Stomach (tissue), 9 donors: Measurements from ENCODE around the gene PPP1R16B. TPM values are rescaled to one million over a fixed set of nuclear protein-coding genes. Genes with fewer than 3 reads are reported as not detected.

Source experiments
- DNase-seq, 2 donors: peaks; one replicate each; pipeline versions ENCODE4 v3.0.0 to v3.0.0-alpha.2; 2013 to 2019
- H3K27ac ChIP-seq, 5 donors: fragments of 200-600 bp in 4 of 5; sonication (generic) in 4 of 5; one replicate each; pipeline ENCODE4 v1.5.1; 2013 to 2019; ENCODE audit warnings: mild to moderate bottlenecking in 1 of 5, moderate library complexity in 1 of 5
- H3K27me3 ChIP-seq, 3 donors: fragments of 200-600 bp; sonication (generic); one replicate each; pipeline ENCODE4 v1.5.1; 2017 to 2019; ENCODE audit warnings: mixed run types in 1 of 3
- H3K36me3 ChIP-seq, 4 donors: fragments of 200-600 bp; sonication (generic); 1 replicate in 3 of 4; 2 replicates in 1 of 4; pipeline ENCODE4 v1.5.1; 2016 to 2019
- H3K4me1 ChIP-seq, 4 donors: fragments of 200-600 bp; sonication (generic); one replicate each; pipeline ENCODE4 v1.5.1; 2016 to 2019
- H3K4me3 ChIP-seq, 4 donors: fragments of 200-600 bp; sonication (generic) in 3 of 4; one replicate each; pipeline ENCODE4 v1.5.1; 2016 to 2019; ENCODE audit warnings: mild to moderate bottlenecking in 1 of 4
- H3K9me3 ChIP-seq, 4 donors: fragments of 200-600 bp; sonication (generic); one replicate each; pipeline ENCODE4 v1.5.1; 2016 to 2019
- EP300 ChIP-seq: sonication (generic); formaldehyde crosslinking; IDR thresholded peaks from one replicate; pipeline ENCODE4 v1.6.1; 2017; ENCODE audit warnings: antibody characterized with exemption
- POLR2A ChIP-seq, 4 donors: fragments of 450-650 bp; IDR thresholded peaks; one replicate each; pipeline ENCODE4 v1.6.1; 2016; ENCODE audit warnings: antibody characterized with exemption in 4 of 4, control low read depth in 2 of 4, mild to moderate bottlenecking in 1 of 4, moderate library complexity in 1 of 4
- POLR2AphosphoS5 ChIP-seq, 3 donors: sonication (generic); formaldehyde crosslinking; IDR thresholded peaks; one replicate each; pipeline ENCODE4 v1.6.1; 2016; ENCODE audit warnings: antibody characterized with exemption in 3 of 3
- WGBS, 5 donors: extraction: QIAGEN DNeasy Blood & Tissue Kit in 3 of 5; methylation state at CpG; one replicate each; pipeline versions ENCODE4 v1.1.5 to v1.1.7; 2013 to 2018; 5-methylcytosine and 5-hydroxymethylcytosine counted together
- intact Hi-C: fragments of 100-400 bp; cut with DNase I; formaldehyde crosslinking; loops from one replicate; pipeline ENCODE4 v1.15.1; 2023; ENCODE audit warnings: low total_unique reads
- polyA plus RNA-seq, 3 donors: library from polyadenylated mRNA; stranded (reverse); fragments of 200-250 nt; gene quantifications; one replicate each; pipeline ENCODE4 v1.2.3, GENCODE V29; 2013
- small RNA-seq, 4 donors: library from RNA; depleted of rRNA; stranded (forward); fragments of <200 nt; gene quantifications; one replicate each; pipeline ENCODE3, GENCODE V24; 2016
- total RNA-seq, 5 donors: library from RNA; depleted of rRNA; stranded (reverse); fragments of >200 nt; gene quantifications; one replicate each; pipeline versions ENCODE4 v1.1.0 to v1.2.3, GENCODE V29; 2014 to 2016
- TF ChIP-seq, protein P1 (sequence below), 7 experiments: fragments of 450-650 bp in 4 of 7; fragments of 200-600 bp in 3 of 7; sonication (generic) in 3 of 7; IDR thresholded peaks; one replicate each; pipeline ENCODE4 v1.5.1; 2016 to 2019; ENCODE audit warnings: antibody characterized with exemption in 7 of 7, control low read depth in 2 of 7, mild to moderate bottlenecking in 1 of 7
- donor health status: healthy with polysubstance abuse.
- donor health status: Bipolar disorder and iron deficiency.
- donor health status: healthy.

PPP1R16B gene
- total and polyA plus RNA-seq, 8 donors = 1.2 to 18.7 (median 6.2) TPM

DNA sequence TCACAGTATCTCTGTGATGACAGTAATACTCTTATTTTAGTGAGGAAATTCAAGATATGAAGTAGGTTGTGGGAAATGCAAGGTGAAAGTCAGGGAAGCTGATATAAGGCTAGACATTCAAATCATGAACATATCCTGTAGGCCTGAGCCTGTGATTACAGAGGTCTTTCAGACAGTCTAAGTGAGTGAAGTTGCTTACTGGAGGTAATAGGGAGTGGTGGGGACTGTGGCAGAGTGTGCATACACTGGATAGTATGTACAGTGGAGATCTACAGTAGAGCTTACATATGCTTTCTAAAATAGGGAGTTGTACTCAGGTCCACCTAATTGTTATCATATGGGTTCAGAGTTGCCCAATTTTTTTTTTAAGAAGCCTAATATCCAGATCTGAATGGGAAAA, 159.8 kb downstream of the PPP1R16B start:
- no peaks in the 10 kb centered on the region for H3K9me3 ChIP-seq
- TF ChIP-seq POLR2AphosphoS5 (IDR thresholded peaks at IDR 0.05) (no peak), EP300 (no peak)
- TF ChIP-seq, protein P1, sequence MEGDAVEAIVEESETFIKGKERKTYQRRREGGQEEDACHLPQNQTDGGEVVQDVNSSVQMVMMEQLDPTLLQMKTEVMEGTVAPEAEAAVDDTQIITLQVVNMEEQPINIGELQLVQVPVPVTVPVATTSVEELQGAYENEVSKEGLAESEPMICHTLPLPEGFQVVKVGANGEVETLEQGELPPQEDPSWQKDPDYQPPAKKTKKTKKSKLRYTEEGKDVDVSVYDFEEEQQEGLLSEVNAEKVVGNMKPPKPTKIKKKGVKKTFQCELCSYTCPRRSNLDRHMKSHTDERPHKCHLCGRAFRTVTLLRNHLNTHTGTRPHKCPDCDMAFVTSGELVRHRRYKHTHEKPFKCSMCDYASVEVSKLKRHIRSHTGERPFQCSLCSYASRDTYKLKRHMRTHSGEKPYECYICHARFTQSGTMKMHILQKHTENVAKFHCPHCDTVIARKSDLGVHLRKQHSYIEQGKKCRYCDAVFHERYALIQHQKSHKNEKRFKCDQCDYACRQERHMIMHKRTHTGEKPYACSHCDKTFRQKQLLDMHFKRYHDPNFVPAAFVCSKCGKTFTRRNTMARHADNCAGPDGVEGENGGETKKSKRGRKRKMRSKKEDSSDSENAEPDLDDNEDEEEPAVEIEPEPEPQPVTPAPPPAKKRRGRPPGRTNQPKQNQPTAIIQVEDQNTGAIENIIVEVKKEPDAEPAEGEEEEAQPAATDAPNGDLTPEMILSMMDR (IDR thresholded peaks at IDR 0.05) = no peak
- no peaks in the 10 kb centered on the region for H3K27me3 ChIP-seq
- peaks cover 10 to 44% (median 30%) of the 10 kb centered on the region in 4 donors for H3K4me1 ChIP-seq
- no peak for DNase-seq
- H3K27ac ChIP-seq = no peak overlapping the region
- no peak overlapping the region for H3K4me3 ChIP-seq
- peaks cover 0 to 35% (median 18%) of the 10 kb centered on the region in 4 donors for H3K36me3 ChIP-seq
- intact Hi-C loops = no loop called here

DNA sequence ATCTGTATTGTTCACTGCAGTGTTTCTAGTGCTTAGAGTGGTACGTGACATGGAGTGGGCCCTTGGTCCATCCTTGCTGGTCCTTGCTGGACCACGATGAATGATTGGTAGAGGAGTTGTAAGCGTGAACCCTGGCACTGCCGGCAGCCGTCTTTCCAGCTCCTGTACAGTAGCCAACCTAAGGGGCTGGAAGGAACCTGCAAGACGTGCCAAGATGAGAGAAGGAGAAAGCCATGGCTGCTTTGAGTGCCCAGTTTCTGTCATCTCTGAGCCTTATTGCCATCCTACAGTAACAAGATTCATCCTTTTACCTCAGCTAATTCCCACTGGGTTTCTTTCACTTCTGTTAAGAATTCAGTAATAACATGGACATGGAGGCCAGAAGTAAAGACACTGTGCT, 162.6 kb downstream of the PPP1R16B start:
- no peak for DNase-seq
- WGBS, 5 donors = 81 to 95% (median 91%) methylated on average over 6 of the region's 6 CpGs
- Histone ChIP-seq H3K9me3 (no peaks in the 10 kb centered on the region), H3K4me1 (peaks cover 2 to 37% (median 20%) of the 10 kb centered on the region in 4 donors), H3K27me3 (no peaks in the 10 kb centered on the region), H3K36me3 (peaks cover 4 to 58% (median 35%) of the 10 kb centered on the region in 4 donors), H3K27ac (peak overlapping the region in 3 of 5 donors; percentile 17 to 77 (median 72)), H3K4me3 (no peak overlapping the region)
- intact Hi-C loops = no loop called here
- TF ChIP-seq EP300 = no peak
- peak in 2 of 3 donors; percentile 11 to 23 for TF ChIP-seq POLR2AphosphoS5 (IDR thresholded peaks at IDR 0.05)
- TF ChIP-seq POLR2A (IDR thresholded peaks at IDR 0.05) = no peak

DNA sequence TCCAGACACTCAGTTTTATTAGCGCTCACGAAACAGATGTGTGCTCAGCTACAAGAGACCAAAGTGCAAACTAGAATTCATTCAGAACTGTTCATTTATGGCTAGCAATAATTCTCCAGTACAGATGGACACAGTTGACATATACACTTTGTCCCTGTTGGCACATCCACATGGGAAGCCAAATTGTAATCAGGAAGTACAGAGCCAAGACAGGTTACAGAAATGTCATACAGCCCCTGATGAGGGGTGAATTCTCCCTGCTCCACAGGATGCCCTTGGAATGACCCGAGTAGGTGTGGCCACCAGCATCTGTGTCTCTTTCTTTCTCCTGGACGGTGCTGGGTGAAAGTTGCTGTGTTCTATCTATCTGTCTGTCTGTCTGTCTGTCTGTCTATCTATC, 164.2 kb downstream of the PPP1R16B start:
- intact Hi-C loops = no loop called here
- TF ChIP-seq, protein P1 (IDR thresholded peaks at IDR 0.05) = no peak
- TF ChIP-seq EP300 = no peak
- no peak for TF ChIP-seq POLR2A (IDR thresholded peaks at IDR 0.05)
- TF ChIP-seq POLR2AphosphoS5 (IDR thresholded peaks at IDR 0.05) = no peak

DNA sequence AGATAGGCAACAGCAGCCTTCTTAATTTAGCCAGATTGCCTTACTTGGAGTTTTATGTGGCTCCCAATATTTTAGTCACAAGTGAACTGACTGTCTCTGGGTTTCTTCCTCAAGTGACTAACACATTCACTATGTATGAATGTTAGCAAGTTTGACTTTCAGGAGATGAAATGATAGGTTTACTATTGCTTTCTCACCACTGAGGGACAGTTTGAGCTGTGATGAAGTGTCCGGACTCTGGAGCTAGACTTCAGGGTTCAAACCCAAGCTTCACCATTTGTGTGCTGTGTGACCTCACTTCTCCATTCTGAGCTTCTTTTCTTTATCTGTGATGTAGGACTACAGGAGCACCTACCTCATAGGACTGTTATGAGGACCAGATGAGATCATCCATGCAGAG, 164.8 kb downstream of the PPP1R16B start:
- Histone ChIP-seq H3K9me3 (no peaks in the 10 kb centered on the region), H3K27me3 (no peaks in the 10 kb centered on the region), H3K27ac (peak overlapping the region in 4 of 5 donors; percentile 18 to 77 (median 58)), H3K4me1 (peaks cover 0 to 44% (median 22%) of the 10 kb centered on the region in 4 donors), H3K4me3 (no peak overlapping the region), H3K36me3 (peaks cover 4 to 60% (median 46%) of the 10 kb centered on the region in 4 donors)
- DNase-seq = no peak
- TF ChIP-seq POLR2A (IDR thresholded peaks at IDR 0.05) = no peak
- peak in 1 of 3 donors; percentile 24 for TF ChIP-seq POLR2AphosphoS5 (IDR thresholded peaks at IDR 0.05)
- intact Hi-C loops = no loop called here
- WGBS, 5 donors = 83 to 90% (median 88%) methylated on average over 1 of the region's 1 CpG

More for the DNA sequence above, 164.2 kb downstream of the PPP1R16B start:
- DNase-seq = no peak
- H3K27ac ChIP-seq = peak overlapping the region in 4 of 5 donors; percentile 18 to 77 (median 58)
- no peaks in the 10 kb centered on the region for H3K27me3 ChIP-seq
- WGBS, 5 donors = 79 to 89% (median 87%) methylated on average over 4 of the region's 4 CpGs
- peaks cover 0 to 43% (median 22%) of the 10 kb centered on the region in 4 donors for H3K4me1 ChIP-seq
- no peaks in the 10 kb centered on the region for H3K9me3 ChIP-seq
- H3K36me3 ChIP-seq = peaks cover 4 to 66% (median 44%) of the 10 kb centered on the region in 4 donors
- H3K4me3 ChIP-seq = no peak overlapping the region

Small RNAs within 50 kb of the gene (small RNA-seq; reads per million reads assigned to genes)
- 0 reads per million in 4 donors for gene AL023803.1

Other genes with a start within 250 kb of the PPP1R16B start
- not detected for gene ADIG, start 224.5 kb upstream of the PPP1R16B start, total RNA-seq
- not detected for gene ADIG, start 224.5 kb upstream of the PPP1R16B start, polyA plus RNA-seq
- gene ARHGAP40, start 203.9 kb upstream of the PPP1R16B start, total RNA-seq = 1 to 10 TPM in 1 of 5 donors, under 1 TPM in 1, not detected in 3; 0.73 to 4.1 TPM
- gene ARHGAP40, start 203.9 kb upstream of the PPP1R16B start, polyA plus RNA-seq = 10 to 100 TPM in 1 of 3 donors, 1 to 10 TPM in 1, under 1 TPM in 1; 0.31 to 15.7 (median 1.1) TPM
- not detected for gene SLC32A1, start 81.2 kb upstream of the PPP1R16B start, total RNA-seq
- gene SLC32A1, start 81.2 kb upstream of the PPP1R16B start, polyA plus RNA-seq = not detected
- 10 to 100 TPM in 2 of 5 donors, 1 to 10 TPM in 3; 3.6 to 68.1 (median 8.4) TPM for gene ACTR5, start 57.2 kb upstream of the PPP1R16B start, total RNA-seq
- 1 to 10 TPM; 4.7 to 6.0 (median 5.7) TPM for gene ACTR5, start 57.2 kb upstream of the PPP1R16B start, polyA plus RNA-seq
- 100 to 1,000 TPM in 2 of 5 donors, 10 to 100 TPM in 2, 1 to 10 TPM in 1; 2.0 to 289 (median 36.4) TPM for gene FAM83D, start 120.7 kb downstream of the PPP1R16B start, total RNA-seq
- 10 to 100 TPM in 1 of 3 donors, 1 to 10 TPM in 2; 2.3 to 22.9 (median 3.1) TPM for gene FAM83D, start 120.7 kb downstream of the PPP1R16B start, polyA plus RNA-seq
- gene DHX35, start 156.6 kb downstream of the PPP1R16B start, total RNA-seq = 10 to 100 TPM in 4 of 5 donors, 1 to 10 TPM in 1; 5.8 to 33.8 (median 19.1) TPM
- gene DHX35, start 156.6 kb downstream of the PPP1R16B start, polyA plus RNA-seq = 1 to 10 TPM; 4.7 to 6.5 (median 6.0) TPM